HUES48 (cell line): ENCODE measurements around the gene DERL2.

Experiments
- H3K27ac ChIP-seq: one replicate; pipeline ENCODE4 v1.7.0; 2013; ENCODE audit warnings: low read depth, low read length, inconsistent platforms
- H3K27me3 ChIP-seq: 2 replicates; pipeline ENCODE4 v1.6.1; 2013; ENCODE audit warnings: mild to moderate bottlenecking, low read length; ENCODE audit not compliant: control insufficient read depth, insufficient read depth
- H3K36me3 ChIP-seq: 2 replicates; pipeline ENCODE4 v1.6.1; 2013; ENCODE audit warnings: low read length; ENCODE audit not compliant: control insufficient read depth, insufficient read depth
- H3K4me1 ChIP-seq: 2 replicates; pipeline ENCODE4 v1.6.1; 2013; ENCODE audit warnings: mild to moderate bottlenecking, low read length; ENCODE audit not compliant: control insufficient read depth, insufficient read depth
- H3K4me3 ChIP-seq: 2 replicates; pipeline ENCODE4 v1.5.1; 2013; ENCODE audit warnings: mild to moderate bottlenecking, low read depth, low read length
- H3K9ac ChIP-seq: 2 replicates; pipeline ENCODE4 v1.6.1; 2013; ENCODE audit warnings: mild to moderate bottlenecking, low read depth, low read length, moderate library complexity
- H3K9me3 ChIP-seq: 2 replicates; pipeline ENCODE4 v1.6.1; 2013; ENCODE audit warnings: low read length; ENCODE audit not compliant: control insufficient read depth, insufficient read depth

The DERL2 gene

GRCh38 chr17:5516060-5516792 lies 30.2 kb upstream of the DERL2 start:
- Histone ChIP-seq H3K4me3 (no peak overlapping the region), H3K27ac (no peak overlapping the region), H3K9ac (no peak overlapping the region), H3K9me3 (no peaks in the 10 kb centered on the region), H3K4me1 (no peaks in the 10 kb centered on the region), H3K27me3 (no peaks in the 10 kb centered on the region), H3K36me3 (no peaks in the 10 kb centered on the region)

- Histone ChIP-seq H3K9me3 (no peaks in the 10 kb centered on the region), H3K4me3 (no peak overlapping the region), H3K9ac (no peak overlapping the region), H3K27me3 (no peaks in the 10 kb centered on the region), H3K27ac (no peak overlapping the region), H3K4me1 (no peaks in the 10 kb centered on the region), H3K36me3 (no peaks in the 10 kb centered on the region)
Measured at GRCh38 chr17:5514976-5515375, 29.0 kb upstream of the DERL2 start.

- Histone ChIP-seq H3K9ac (no peak overlapping the region), H3K27ac (no peak overlapping the region), H3K27me3 (no peaks in the 10 kb centered on the region), H3K36me3 (no peaks in the 10 kb centered on the region), H3K4me1 (no peaks in the 10 kb centered on the region), H3K4me3 (no peak overlapping the region), H3K9me3 (no peaks in the 10 kb centered on the region)
Measured at GRCh38 chr17:5513628-5514027, 27.6 kb upstream of the DERL2 start.

GRCh38 chr17:5511401-5512225 lies 25.6 kb upstream of the DERL2 start:
- Histone ChIP-seq H3K27me3 (no peaks in the 10 kb centered on the region), H3K27ac (no peak overlapping the region), H3K9me3 (no peaks in the 10 kb centered on the region), H3K9ac (no peak overlapping the region), H3K4me1 (no peaks in the 10 kb centered on the region), H3K36me3 (no peaks in the 10 kb centered on the region), H3K4me3 (no peak overlapping the region)

GRCh38 chr17:5510771-5511170 lies 24.8 kb upstream of the DERL2 start:
- Histone ChIP-seq H3K27me3 (no peaks in the 10 kb centered on the region), H3K4me1 (no peaks in the 10 kb centered on the region), H3K9ac (no peak overlapping the region), H3K9me3 (no peaks in the 10 kb centered on the region), H3K27ac (no peak overlapping the region), H3K36me3 (no peaks in the 10 kb centered on the region), H3K4me3 (no peak overlapping the region)

GRCh38 chr17:5509482-5509881 lies 23.5 kb upstream of the DERL2 start:
- Histone ChIP-seq H3K36me3 (no peaks in the 10 kb centered on the region), H3K9ac (no peak overlapping the region), H3K9me3 (no peaks in the 10 kb centered on the region), H3K4me3 (no peak overlapping the region), H3K4me1 (no peaks in the 10 kb centered on the region), H3K27me3 (no peaks in the 10 kb centered on the region), H3K27ac (no peak overlapping the region)

- Histone ChIP-seq H3K9me3 (no peaks in the 10 kb centered on the region), H3K4me3 (no peak overlapping the region), H3K27ac (no peak overlapping the region), H3K9ac (no peak overlapping the region), H3K36me3 (no peaks in the 10 kb centered on the region), H3K4me1 (no peaks in the 10 kb centered on the region), H3K27me3 (no peaks in the 10 kb centered on the region)
Measured at GRCh38 chr17:5508810-5509209, 22.8 kb upstream of the DERL2 start.

- no peak overlapping the region for H3K9ac ChIP-seq
- H3K4me1 ChIP-seq = peaks cover 3% of the 10 kb centered on the region; the same call in 1 of the 2 replicates
- no peaks in the 10 kb centered on the region for H3K9me3 ChIP-seq
- peaks cover 18% of the 10 kb centered on the region for H3K27me3 ChIP-seq
- no peak overlapping the region for H3K4me3 ChIP-seq
- H3K36me3 ChIP-seq = no peaks in the 10 kb centered on the region
- H3K27ac ChIP-seq = no peak overlapping the region
Measured at GRCh38 chr17:5506307-5506706, 20.3 kb upstream of the DERL2 start.

GRCh38 chr17:5502552-5502951 lies 16.6 kb upstream of the DERL2 start:
- Histone ChIP-seq H3K27ac (no peak overlapping the region), H3K4me3 (no peak overlapping the region), H3K27me3 (peaks cover 38% of the 10 kb centered on the region), H3K9ac (no peak overlapping the region), H3K4me1 (peaks cover 4% of the 10 kb centered on the region), H3K36me3 (no peaks in the 10 kb centered on the region), H3K9me3 (no peaks in the 10 kb centered on the region)

GRCh38 chr17:5501685-5502084 lies 15.7 kb upstream of the DERL2 start:
- H3K27me3 ChIP-seq = peaks cover 38% of the 10 kb centered on the region
- H3K9me3 ChIP-seq = no peaks in the 10 kb centered on the region
- H3K4me1 ChIP-seq = peaks cover 4% of the 10 kb centered on the region
- no peaks in the 10 kb centered on the region for H3K36me3 ChIP-seq
- H3K27ac ChIP-seq = no peak overlapping the region
- no peak overlapping the region for H3K9ac ChIP-seq
- H3K4me3 ChIP-seq = no peak overlapping the region
